ENCODE measurements around the gene LIN7B. TPM values are rescaled to one million over a fixed set of nuclear protein-coding genes. Genes with fewer than 3 reads are reported as not detected.
A peak's percentile ranks its signal among the peaks of the same experiment; 100 is the strongest.

The LIN7B gene
- total RNA-seq, 1 donor from 2014 or later = 1.4 TPM

DNA sequence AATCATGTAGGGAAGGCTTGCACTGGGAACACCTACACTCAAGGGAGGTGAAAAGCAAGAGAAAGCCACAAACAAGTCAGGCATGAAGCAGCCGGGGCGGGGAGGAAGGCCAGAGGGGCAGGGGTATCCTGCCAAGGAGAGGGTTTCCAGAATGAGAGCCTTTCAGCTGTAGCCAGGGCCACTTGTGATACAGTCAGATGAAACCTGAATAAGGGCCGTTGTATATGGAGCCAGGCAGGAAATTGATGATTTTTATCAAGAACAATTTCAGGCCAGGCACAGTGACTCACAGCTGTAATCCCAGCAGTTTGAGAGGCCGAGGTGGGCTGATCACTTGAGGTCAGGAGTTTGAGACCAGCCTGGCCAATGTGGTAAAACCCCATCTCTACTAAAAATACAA is 47.8 kb downstream of the LIN7B start:
- peak in 1 of 2 donors; percentile 77 for DNase-seq (ENCODE audit: low read depth in 2 of 2)

DNA sequence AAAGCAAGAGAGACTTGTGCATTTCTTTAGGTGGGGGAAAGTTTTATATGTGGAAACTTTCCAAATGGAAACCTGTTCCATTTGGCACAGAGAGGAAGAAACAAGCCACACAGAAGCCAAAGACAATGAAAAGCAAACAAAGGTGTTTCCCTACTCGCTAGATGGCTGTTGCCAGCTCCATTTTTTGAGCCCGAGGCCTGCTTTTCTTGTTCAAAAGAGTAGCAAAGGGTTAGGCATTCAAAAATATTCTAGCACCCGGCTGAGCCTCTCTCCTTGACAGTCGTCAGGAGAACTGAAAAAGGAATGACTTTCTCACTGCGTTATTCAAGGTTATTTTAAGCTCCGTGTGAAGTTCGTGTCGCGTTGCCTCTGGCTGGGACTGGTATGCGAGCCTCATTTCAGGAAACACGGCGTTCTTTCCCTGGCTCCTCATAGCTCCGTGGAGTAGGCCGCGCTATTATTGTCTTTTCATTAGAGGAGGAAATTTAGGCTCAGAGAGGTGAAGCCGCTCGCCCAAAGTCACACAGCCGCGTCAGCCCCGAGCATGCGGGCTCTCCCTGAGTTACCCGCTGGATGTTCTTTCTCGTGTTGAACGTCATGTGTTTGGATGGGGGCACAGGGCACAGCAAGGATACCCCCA is 51.1 kb downstream of the LIN7B start:
- peak; percentile 83 to 88 for DNase-seq (ENCODE audit: low read depth in 2 of 2)

DNA sequence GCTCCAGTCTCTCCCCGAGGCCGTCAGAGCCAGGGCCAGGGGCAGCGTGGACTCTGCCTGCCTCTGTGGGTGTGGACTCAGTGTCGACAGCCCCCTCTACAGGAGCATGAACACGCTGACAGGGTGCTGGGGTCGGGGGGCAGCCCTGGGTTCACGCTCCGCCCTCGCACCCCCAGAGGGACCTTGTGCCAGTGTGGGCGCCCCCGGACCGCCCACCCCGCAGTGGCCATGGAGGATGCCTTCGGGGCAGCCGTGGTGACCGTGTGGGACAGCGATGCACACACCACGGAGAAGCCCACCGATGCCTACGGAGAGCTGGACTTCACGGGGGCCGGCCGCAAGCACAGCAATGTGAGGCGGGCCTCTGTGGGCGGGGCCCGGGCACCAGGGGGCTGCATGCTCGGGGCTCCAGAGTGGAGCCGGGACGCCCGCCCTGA is 51.7 kb downstream of the LIN7B start:
- peak in 1 of 2 donors; percentile 30 for DNase-seq (ENCODE audit: low read depth in 2 of 2)

DNA sequence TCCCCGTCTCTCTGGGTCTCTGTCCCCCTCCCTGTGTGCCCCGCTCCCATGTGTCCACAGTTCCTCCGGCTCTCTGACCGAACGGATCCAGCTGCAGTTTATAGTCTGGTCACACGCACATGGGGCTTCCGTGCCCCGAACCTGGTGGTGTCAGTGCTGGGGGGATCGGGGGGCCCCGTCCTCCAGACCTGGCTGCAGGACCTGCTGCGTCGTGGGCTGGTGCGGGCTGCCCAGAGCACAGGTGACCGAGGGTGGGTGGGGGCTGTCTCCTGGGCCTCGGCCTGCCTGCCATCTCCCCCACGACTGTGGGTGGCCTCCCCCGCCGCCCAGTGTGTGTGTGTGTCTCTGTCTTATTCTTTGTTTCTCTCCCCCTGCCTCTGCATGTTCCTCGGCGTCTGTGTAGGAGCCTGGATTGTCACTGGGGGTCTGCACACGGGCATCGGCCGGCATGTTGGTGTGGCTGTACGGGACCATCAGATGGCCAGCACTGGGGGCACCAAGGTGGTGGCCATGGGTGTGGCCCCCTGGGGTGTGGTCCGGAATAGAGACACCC is 53.8 kb downstream of the LIN7B start:
- no peak for DNase-seq (ENCODE audit: low read depth in 2 of 2)

Other genes starting within 250 kb of the LIN7B start
- 2.7 and 6.8 TPM in 2 replicates for gene PLEKHA4, start 245.8 kb upstream of the LIN7B start, total RNA-seq
- 21.6 and 36.4 TPM in 2 replicates for gene PPP1R15A, start 241.9 kb upstream of the LIN7B start, total RNA-seq
- under 0.01 and 0.13 TPM in 2 replicates for gene TULP2, start 215.6 kb upstream of the LIN7B start, total RNA-seq
- gene NUCB1, start 214.1 kb upstream of the LIN7B start, total RNA-seq = 89.7 and 166 TPM in 2 replicates
- 0.13 TPM in 1 of 2 replicates, not detected in the other for gene DHDH, start 180.7 kb upstream of the LIN7B start, total RNA-seq
- gene BAX, start 159.5 kb upstream of the LIN7B start, total RNA-seq = 85.0 and 95.6 TPM in 2 replicates
- gene FTL, start 149.1 kb upstream of the LIN7B start, total RNA-seq = 625 and 1,172 TPM in 2 replicates
- gene GYS1, start 121.1 kb upstream of the LIN7B start, total RNA-seq = 14.8 and 16.0 TPM in 2 replicates
- gene RUVBL2, start 120.5 kb upstream of the LIN7B start, total RNA-seq = 139 and 197 TPM in 2 replicates
- 0.89 TPM in 1 of 2 replicates, not detected in the other for gene LHB, start 97.3 kb upstream of the LIN7B start, total RNA-seq
- not detected in 2 replicates for gene CGB3, start 90.0 kb upstream of the LIN7B start, total RNA-seq
- not detected in 2 replicates for gene CGB2, start 82.5 kb upstream of the LIN7B start, total RNA-seq
- not detected in 2 replicates for gene CGB1, start 77.5 kb upstream of the LIN7B start, total RNA-seq
- not detected in 2 replicates for gene CGB5, start 70.5 kb upstream of the LIN7B start, total RNA-seq
- gene CGB8, start 65.3 kb upstream of the LIN7B start, total RNA-seq = not detected in 2 replicates
- gene CGB7, start 56.6 kb upstream of the LIN7B start, total RNA-seq = 0.13 TPM in 1 of 2 replicates, not detected in the other
- gene NTF4, start 49.6 kb upstream of the LIN7B start, total RNA-seq = not detected in 2 replicates
- gene KCNA7, start 41.7 kb upstream of the LIN7B start, total RNA-seq = not detected in 2 replicates
- 150 and 160 TPM in 2 replicates for gene SNRNP70, start 28.9 kb upstream of the LIN7B start, total RNA-seq
- 0.13 and 0.25 TPM in 2 replicates for gene C19orf73, start 4.8 kb downstream of the LIN7B start, total RNA-seq
- gene PPFIA3, start 5.2 kb downstream of the LIN7B start, total RNA-seq = 4.0 TPM in 2 replicates
- not detected in 2 replicates for gene HRC, start 41.0 kb downstream of the LIN7B start, total RNA-seq
- 10.8 and 18.2 TPM in 2 replicates for gene TRPM4, start 43.4 kb downstream of the LIN7B start, total RNA-seq
- 0.26 and 0.51 TPM in 2 replicates for gene SLC6A16, start 210.8 kb downstream of the LIN7B start, total RNA-seq
- gene CD37, start 221.0 kb downstream of the LIN7B start, total RNA-seq = not detected in 2 replicates
- 57.4 and 72.2 TPM in 2 replicates for gene TEAD2, start 248.0 kb downstream of the LIN7B start, total RNA-seq
- gene DKKL1, start 249.5 kb downstream of the LIN7B start, total RNA-seq = 0.13 and 0.51 TPM in 2 replicates